B cell (primary cell): ENCODE measurements around the gene PSTK.

ENCODE experiments used
- EZH2 ChIP-seq: IDR thresholded peaks from 2 replicates; pipeline ENCODE4 v1.6.1; 2012; ENCODE audit warnings: borderline replicate concordance, low read depth, mild to moderate bottlenecking, moderate library complexity, low read length; ENCODE audit not compliant: insufficient read depth, poor library complexity, severe bottlenecking
- TF ChIP-seq, protein P1 (sequence below): fragments of 200-600 bp; IDR thresholded peaks from one replicate; pipeline ENCODE4 v1.8.0; 2022; ENCODE audit warnings: antibody characterized with exemption, mild to moderate bottlenecking

DNA sequence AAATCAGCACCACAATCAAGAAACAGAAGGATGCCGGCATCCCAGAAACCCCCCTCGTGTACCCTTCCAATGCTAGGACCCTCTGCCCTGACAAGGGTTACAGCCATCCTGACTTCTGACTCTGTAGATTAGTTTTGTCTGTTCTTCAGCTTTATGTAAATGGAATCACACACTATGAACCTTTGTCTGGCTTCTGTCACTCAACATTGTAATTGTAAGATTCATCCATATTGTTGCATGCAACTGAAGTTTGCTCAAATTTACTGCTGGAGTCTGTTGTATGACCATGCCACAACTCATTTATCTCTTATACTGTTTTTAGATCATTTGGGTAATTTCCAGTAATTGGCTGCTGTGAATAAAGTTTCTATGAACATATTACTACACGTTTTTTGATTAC is 20.0 kb downstream of the PSTK start:
- TF ChIP-seq, protein P1, sequence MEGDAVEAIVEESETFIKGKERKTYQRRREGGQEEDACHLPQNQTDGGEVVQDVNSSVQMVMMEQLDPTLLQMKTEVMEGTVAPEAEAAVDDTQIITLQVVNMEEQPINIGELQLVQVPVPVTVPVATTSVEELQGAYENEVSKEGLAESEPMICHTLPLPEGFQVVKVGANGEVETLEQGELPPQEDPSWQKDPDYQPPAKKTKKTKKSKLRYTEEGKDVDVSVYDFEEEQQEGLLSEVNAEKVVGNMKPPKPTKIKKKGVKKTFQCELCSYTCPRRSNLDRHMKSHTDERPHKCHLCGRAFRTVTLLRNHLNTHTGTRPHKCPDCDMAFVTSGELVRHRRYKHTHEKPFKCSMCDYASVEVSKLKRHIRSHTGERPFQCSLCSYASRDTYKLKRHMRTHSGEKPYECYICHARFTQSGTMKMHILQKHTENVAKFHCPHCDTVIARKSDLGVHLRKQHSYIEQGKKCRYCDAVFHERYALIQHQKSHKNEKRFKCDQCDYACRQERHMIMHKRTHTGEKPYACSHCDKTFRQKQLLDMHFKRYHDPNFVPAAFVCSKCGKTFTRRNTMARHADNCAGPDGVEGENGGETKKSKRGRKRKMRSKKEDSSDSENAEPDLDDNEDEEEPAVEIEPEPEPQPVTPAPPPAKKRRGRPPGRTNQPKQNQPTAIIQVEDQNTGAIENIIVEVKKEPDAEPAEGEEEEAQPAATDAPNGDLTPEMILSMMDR = no peak
- TF ChIP-seq EZH2 = no peak
